ENCODE data around the gene ERF.

ERF gene

GRCh38 chr19:42253245-42254088 lies 1.5 kb downstream of the ERF start:
- peak; percentile 46 to 65 for DNase-seq

DNA sequence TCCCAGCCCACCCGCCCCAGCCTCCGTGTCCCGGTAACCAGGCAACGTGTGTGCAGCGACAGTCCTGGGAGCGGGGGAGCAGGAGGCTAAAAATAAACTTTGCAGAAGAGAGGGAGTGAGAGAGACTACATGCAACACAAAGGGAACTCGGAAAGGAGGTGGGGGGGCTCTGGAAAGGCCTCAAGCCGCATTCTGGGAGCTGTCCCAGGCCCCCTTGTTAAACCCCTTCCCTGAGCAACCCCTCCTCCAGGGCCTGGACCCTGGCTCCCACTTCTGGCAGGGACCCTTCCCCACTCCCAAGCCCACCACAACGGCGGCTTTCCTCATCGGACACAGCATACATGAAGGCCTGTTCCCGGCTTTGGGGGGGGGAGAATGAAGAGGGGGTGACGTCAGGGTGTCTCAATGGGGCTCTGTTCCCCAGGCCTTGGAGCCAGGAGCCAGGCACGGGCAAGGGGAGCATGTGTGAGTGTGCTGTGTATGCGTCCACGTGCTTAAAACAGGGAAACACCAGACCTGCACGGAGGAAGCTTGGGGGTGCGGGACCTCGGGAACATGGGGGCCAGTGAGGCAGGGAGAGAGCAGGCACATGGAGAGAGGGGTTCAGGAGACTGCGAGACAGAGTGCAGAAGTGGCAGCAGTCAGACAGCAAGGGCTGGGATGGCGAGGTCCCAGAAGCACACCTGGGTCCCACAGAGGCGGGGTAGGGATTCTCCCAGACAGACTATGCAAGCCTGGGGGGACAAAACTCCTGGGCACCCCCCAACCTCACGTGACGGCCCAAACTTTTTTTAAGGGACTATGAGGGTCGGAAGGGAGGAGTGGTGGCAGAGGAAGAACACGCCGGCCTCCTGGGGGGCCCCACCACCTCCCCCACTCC lies 2.3 kb downstream of the ERF start:
- DNase-seq: no peak

GRCh38 chr19:42251572-42252358 lies 3.2 kb downstream of the ERF start:
- no peak for DNase-seq

GRCh38 chr19:42250666-42251531 lies 4.0 kb downstream of the ERF start:
- no peak for DNase-seq

DNA sequence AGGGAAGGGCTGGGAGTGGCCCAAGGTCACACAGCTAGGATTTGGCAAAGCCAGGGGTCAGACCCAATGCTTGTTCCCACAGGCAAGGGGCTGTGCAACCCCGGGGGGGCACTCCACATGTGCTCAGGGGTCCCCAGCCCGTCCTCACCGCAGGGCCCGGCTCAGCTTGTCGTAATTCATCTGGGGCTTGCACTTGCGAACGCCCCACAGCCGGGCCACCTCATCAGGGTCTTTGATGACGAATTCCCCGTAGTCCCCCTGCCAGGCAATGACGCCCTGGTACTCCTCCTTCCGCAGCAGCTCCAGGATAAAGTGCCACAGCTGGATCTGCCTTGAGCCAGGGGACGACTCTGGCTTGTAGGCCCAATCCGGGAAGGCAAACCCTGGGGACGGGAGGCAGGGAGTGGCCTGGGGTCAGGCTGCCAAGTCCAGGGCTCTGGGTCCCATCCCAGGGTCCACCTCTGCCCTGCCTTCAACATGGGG lies 4.7 kb downstream of the ERF start:
- no peak for DNase-seq

DNA sequence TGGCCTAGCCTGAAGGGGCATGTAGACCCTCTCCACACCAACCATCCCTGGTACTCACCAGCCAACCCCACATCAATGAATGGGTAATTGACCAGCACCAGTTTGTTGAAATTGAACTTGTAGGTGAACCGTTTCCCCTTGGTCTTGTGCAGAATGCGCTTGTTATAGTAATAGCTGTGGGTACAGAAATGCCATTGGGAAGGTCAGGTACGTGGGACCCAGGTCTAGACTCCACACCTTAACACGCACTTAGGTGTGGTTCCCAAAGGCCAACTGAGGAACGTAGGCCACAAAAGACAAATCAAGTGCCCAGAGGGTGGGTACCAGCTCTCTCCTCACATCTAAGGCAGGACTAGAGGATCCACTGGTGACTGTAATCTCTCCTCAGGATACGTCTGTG lies 5.2 kb downstream of the ERF start:
- DNase-seq: no peak

DNA sequence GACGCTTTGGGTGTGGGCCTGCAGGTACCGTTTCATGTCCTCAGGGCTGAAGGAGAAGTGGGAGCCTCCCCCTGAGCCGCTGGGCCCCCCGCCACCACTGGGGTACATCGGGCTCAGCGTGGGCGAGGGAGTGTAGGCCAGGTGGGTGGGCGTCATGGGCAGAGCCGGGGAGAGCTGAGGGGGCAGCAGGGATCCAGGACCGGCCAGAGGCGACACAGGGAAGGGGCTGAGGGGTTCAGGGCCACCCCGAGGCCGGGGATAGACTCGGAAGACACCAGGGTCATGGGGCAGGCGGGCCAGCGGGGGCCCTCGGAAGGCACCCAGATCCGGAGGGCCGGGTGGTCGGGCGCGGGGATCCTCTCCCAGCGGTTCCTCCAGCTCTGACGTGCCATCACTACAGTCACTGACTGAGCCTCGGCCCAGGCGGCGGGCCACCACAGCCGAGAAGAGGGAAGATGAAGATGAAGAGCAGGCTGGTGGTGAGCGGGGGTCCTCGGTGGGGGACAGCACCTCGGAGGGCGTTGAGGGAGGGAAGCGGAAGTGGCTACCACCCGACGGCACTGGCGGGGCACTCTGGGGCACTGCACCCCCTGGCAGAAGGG lies 5.7 kb downstream of the ERF start:
- DNase-seq: no peak

- DNase-seq: no peak
Observed at GRCh38 chr19:42248270-42249148, 6.4 kb downstream of the ERF start.

- no peak for DNase-seq
Observed at GRCh38 chr19:42247640-42248199, 7.2 kb downstream of the ERF start.

DNA sequence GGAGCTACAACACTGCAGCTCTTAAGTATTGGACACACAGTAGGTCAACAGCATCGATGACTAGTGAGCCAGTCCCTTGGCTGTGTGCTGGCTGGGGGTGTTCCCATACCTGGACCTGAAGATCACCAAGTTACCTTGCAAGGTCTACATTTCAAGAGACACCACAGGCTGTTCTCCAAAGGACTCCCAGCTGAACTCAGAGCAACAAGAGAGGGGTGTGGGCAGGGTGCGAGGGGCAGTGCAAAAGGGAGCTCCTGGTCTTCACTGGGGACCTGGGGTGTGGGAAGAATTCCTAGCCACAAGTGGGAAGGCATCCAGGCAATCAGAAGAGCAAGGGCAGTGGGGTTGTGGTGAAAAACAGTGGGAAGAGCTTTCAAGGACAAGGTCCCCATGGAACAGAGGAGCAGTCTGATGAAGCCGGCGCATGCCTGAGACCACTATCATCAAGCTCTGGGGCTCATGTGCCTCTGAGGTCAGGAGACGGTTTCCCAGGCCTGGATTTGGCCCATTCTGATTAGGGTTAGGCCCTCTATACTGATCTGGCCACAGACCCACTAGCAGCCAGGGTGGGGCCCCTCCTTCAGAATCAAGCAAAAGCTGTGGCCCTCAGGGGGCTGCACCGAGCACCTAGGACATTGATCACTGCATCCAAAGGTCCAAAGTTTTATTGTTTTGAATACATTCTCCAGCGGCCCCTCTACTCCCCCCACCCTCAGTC lies 7.8 kb downstream of the ERF start:
- no peak for DNase-seq

GRCh38 chr19:42246143-42246921 lies 8.6 kb downstream of the ERF start:
- DNase-seq: no peak

- DNase-seq: no peak
Observed at GRCh38 chr19:42245231-42245630, 9.7 kb downstream of the ERF start.

DNA sequence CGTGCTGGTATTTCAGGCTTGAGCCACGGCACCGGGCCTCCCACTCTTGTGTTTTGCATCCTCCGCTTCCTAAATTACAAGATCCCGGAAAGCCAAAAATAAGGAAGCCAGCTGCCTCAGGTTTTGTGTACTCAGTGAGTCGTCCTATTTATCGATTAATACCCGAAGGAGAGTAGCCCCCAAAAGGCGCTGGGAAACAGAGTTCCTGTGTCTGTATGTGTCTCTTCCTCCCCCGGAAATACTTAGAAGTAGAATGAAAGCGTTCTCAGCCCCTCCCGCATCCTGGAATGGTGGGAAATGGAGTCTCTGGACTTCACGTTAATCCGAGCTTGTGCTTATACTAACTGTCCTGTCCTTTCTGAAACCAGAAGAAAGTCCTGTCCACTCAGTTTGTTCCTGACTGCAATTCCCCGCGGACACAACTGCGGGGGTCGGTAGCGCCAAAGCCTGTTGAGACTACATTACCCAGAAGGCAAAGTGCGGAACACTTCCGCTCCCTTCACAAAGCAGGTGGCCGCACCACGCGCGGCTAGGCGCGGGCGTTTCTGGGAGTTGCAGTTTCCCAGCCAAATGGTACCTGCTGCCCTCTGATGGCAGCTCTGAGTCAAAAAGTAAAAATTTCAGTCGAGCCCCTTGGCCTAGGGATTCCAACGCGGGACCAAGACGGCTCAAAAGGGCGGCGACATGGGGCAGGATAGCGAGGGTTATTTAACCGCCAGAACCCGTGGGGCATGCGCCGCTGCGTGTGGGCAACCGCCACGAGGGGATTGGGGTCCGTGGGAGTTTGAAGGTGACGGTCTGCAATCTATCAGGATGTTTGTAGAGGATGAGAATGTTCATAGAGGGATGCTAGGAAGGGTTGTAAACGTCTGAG lies 10.3 kb downstream of the ERF start:
- DNase-seq: peak; percentile 85 to 93

- peak; percentile 93 to 96 for DNase-seq
Observed at GRCh38 chr19:42242512-42243409, 12.2 kb downstream of the ERF start, which contains the start of gene GSK3A. GSK3A (minus strand) TSS chr19:42242602; CDS start chr19:42242465, 137 bp downstream.

DNA sequence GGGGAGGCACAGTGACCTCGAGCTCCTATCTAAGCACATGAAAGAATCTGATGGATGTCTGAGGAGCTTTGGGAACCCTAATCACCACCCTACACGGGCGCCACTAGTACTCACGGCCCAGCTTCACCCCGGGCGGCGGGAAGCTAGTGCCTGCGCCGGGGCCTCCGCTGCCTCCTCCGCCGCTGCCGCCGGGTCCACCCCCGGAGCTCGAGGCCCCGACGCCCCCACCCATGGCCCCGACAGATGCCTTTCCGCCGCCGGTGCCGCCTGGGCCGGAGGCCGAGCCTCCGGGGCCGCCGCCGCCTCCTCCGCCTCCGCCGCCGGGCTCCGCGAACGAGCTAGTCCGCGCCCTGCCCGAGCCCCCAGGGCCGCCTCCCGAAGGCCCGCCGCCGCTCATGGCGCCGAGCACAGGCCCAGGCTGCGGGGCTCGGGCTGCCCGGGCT lies 12.8 kb downstream of the ERF start:
- DNase-seq: peak in 1 of 2 experiments; percentile 42

DNA sequence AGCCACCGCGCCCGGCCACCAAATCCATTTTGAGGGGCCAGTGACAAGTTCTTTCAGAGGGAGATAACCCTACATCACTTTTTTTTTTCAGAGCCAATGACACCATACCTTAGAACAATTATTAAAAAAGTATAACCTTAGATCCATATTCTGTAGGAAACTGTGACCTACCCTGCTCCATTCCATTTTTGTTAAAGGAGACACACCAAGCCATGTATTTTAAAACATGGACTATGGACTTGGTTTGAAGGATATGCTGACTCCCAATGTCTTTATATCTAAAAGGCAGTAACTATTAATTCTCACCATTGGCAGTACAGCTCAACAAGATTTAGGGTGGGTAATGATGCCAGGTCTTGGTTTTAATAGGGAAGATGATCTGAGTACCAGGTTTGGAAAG lies 13.6 kb downstream of the ERF start:
- no peak for DNase-seq

Data from stimulated activated CD4-positive, alpha-beta T cell treated with anti-CD3 and anti-CD28 coated beads, Interleukin-4, amount 100 ng/mL, for 4 hours (primary cell).